ENCODE results near the gene RGS11. TPM values are rescaled to one million over a fixed set of nuclear protein-coding genes. Genes with fewer than 3 reads are reported as not detected.

The RGS11 gene
- total and polyA plus RNA-seq, 7 donors: 0.20 to 2.6 (median 0.92) TPM

DNA sequence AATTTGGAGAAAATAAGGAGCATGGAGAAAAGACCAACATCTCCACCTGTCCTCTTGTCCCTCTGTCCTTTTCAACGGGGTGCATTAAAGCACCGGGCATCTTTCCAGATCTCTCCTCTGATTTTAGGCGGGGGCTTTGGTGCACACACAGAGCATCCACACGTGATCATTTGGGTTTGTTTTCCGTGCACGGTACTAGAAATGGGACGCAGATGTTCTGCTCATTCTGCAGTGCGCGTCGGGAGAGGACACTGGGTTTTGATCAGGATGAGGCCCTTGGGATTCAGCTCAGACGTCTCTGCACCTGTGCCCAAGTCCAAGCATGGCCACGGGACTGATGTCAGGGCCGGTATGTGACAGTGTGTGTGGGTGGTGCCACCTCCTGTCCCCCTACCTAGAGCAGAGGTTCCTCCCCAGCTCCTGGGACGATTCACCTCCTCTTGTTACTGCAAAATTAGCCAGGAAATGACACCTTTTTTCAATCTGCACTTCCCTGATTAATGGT lies 39.1 kb upstream of the RGS11 start:
- WGBS, 3 donors: 55 to 65% (median 58%) methylated on average over 14 of the region's 14 CpGs
- peaks cover 0 to 41% of the 10 kb centered on the region in 2 donors for H3K36me3 ChIP-seq (ENCODE audit: insufficient read depth in 1 of 2, low read depth in 1 of 2)
- DNase-seq (no peak), ATAC-seq (no peak)
- no peaks in the 10 kb centered on the region for H3K4me1 ChIP-seq
- no peaks in the 10 kb centered on the region for H3K9me3 ChIP-seq
- TF ChIP-seq CTCF (IDR thresholded peaks at IDR 0.05): no peak
- intact Hi-C loops (cut with DNase I): no loop called here
- no peaks in the 10 kb centered on the region for H3K27me3 ChIP-seq (ENCODE audit: insufficient read depth in 3 of 3, low read length in 2 of 3)
- H3K27ac ChIP-seq: no peak overlapping the region
- no peak overlapping the region for H3K4me3 ChIP-seq

GRCh38 chr16:314351-314750 lies 38.6 kb upstream of the RGS11 start:
- Histone ChIP-seq H3K27ac (no peak overlapping the region), H3K4me3 (no peak overlapping the region), H3K9me3 (no peaks in the 10 kb centered on the region), H3K36me3 (ENCODE audit: insufficient read depth in 1 of 2, low read depth in 1 of 2) (peaks cover 0 to 46% of the 10 kb centered on the region in 2 donors), H3K4me1 (no peaks in the 10 kb centered on the region), H3K27me3 (ENCODE audit: insufficient read depth in 3 of 3, low read length in 2 of 3) (no peaks in the 10 kb centered on the region)
- WGBS, 3 donors: 92 to 93% (median 92%) methylated on average over 16 of the region's 16 CpGs
- DNase-seq: no peak
- intact Hi-C loops (cut with DNase I): no loop called here
- no peak for ATAC-seq
- TF ChIP-seq CTCF (IDR thresholded peaks at IDR 0.05): no peak

DNA sequence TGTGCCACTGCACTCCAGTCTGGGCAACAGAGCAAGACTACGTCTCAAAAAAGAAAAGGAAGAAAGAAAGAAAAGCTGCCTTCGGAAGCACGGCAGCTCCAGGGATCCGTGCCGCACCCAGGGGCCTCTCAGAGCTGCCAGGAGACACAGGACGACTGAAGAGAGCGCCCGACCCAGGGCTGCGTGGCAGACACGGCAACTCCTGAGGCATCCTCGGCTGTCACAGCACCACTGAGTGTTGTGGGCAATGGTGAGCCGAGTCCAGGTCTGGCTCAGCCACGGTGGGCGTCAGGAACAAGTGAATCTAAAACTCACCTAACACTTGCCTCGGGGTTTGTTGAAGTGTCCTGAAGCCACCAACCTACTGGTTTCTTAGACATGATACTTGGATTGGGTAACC lies 36.0 kb upstream of the RGS11 start:
- Histone ChIP-seq H3K4me3 (no peak overlapping the region), H3K4me1 (no peaks in the 10 kb centered on the region), H3K36me3 (ENCODE audit: insufficient read depth in 1 of 2, low read depth in 1 of 2) (peaks cover 0 to 59% of the 10 kb centered on the region in 2 donors), H3K27ac (no peak overlapping the region), H3K27me3 (ENCODE audit: insufficient read depth in 3 of 3, low read length in 2 of 3) (no peaks in the 10 kb centered on the region), H3K9me3 (no peaks in the 10 kb centered on the region)
- TF ChIP-seq CTCF (IDR thresholded peaks at IDR 0.05): no peak
- no peak for ATAC-seq
- 92 to 96% (median 95%) methylated on average over 15 of the region's 15 CpGs for whole genome bisulfite sequencing, 3 donors
- no peak for DNase-seq
- intact Hi-C loops (cut with DNase I): no loop called here

DNA sequence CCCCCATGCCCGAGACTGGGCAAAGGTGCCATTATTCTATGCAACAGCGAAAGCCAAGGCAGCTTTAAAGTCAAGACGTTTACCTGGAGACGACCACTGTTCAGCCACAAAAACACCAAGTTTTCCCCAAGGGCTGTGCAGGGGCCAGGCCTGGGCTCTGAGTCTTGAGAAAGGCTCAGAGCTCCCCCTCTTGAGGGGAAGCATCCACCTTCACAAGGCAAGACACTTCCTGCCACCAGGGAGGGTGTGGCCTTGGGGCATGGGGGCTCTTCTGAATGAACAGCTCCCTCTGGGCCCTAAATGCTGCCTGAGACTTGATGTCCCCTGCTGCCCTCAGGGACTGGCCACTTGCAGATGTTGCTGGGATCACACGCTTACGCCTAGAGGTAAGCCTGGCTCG lies 33.7 kb upstream of the RGS11 start:
- H3K4me1 ChIP-seq: no peaks in the 10 kb centered on the region
- no peaks in the 10 kb centered on the region for H3K9me3 ChIP-seq
- intact Hi-C loops (cut with DNase I): no loop called here
- no peaks in the 10 kb centered on the region for H3K27me3 ChIP-seq (ENCODE audit: insufficient read depth in 3 of 3, low read length in 2 of 3)
- H3K4me3 ChIP-seq: no peak overlapping the region
- H3K27ac ChIP-seq: no peak overlapping the region
- TF ChIP-seq CTCF (IDR thresholded peaks at IDR 0.05): no peak
- DNase-seq (no peak), ATAC-seq (no peak)
- 85 to 87% (median 86%) methylated on average over 7 of the region's 7 CpGs for WGBS, 3 donors
- peaks cover 0 to 65% of the 10 kb centered on the region in 2 donors for H3K36me3 ChIP-seq (ENCODE audit: insufficient read depth in 1 of 2, low read depth in 1 of 2)

- intact Hi-C loops (cut with DNase I): no loop called here
- H3K4me3 ChIP-seq: no peak overlapping the region
- ATAC-seq (no peak), DNase-seq (no peak)
- no peak overlapping the region for H3K27ac ChIP-seq
- no peaks in the 10 kb centered on the region for H3K9me3 ChIP-seq
- no peaks in the 10 kb centered on the region for H3K4me1 ChIP-seq
- 89% methylated on average over 21 of the region's 21 CpGs for WGBS, 3 donors
- H3K36me3 ChIP-seq (ENCODE audit: insufficient read depth in 1 of 2, low read depth in 1 of 2): peaks cover 0 to 63% of the 10 kb centered on the region in 2 donors
- no peak for TF ChIP-seq CTCF (IDR thresholded peaks at IDR 0.05)
- H3K27me3 ChIP-seq (ENCODE audit: insufficient read depth in 3 of 3, low read length in 2 of 3): no peaks in the 10 kb centered on the region
These were observed 32.1 kb upstream of the RGS11 start for GRCh38 chr16:307691-308312.
